AG10803 (cell line): ENCODE measurements around the gene PZP.

Source experiments
- DNase-seq: peaks from one replicate; pipeline ENCODE4 v3.0.0; 2010; ENCODE audit warnings: low read depth
- H3K4me3 ChIP-seq: 2 replicates; pipeline ENCODE4 v1.5.1; 2011; ENCODE audit warnings: mild to moderate bottlenecking, low read length, control low read depth
- CTCF ChIP-seq: conservative IDR thresholded peaks from 2 replicates; pipeline ENCODE4 v1.5.1; 2011; ENCODE audit warnings: mild to moderate bottlenecking, low read length, control low read depth, inconsistent platforms

The PZP gene

DNA sequence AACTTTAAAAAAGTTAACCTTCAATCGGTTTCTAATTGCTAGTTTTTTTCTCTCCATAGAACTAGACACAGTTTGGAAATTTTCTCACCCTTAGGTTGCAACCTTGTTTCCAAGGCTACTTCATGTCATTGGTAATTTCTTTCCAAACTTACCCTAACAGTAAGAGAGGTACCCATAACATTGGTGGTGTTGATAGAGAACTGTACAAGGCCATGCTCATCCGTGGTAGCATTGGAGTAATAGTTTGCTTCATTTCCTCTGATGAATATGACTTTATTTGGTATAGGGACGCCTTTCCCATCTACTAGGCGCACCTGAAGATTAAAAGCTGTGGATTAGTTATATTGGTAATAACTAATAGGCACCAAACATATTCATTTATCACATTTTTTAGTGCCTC lies 104.1 kb downstream of the PZP start:
- DNase-seq, result no peak
- no peak for TF ChIP-seq CTCF
- H3K4me3 ChIP-seq, result no peak overlapping the region

GRCh38 chr12:9103050-9103849 lies 104.9 kb downstream of the PZP start:
- TF ChIP-seq CTCF, result no peak
- H3K4me3 ChIP-seq, result no peak overlapping the region
- no peak for DNase-seq

DNA sequence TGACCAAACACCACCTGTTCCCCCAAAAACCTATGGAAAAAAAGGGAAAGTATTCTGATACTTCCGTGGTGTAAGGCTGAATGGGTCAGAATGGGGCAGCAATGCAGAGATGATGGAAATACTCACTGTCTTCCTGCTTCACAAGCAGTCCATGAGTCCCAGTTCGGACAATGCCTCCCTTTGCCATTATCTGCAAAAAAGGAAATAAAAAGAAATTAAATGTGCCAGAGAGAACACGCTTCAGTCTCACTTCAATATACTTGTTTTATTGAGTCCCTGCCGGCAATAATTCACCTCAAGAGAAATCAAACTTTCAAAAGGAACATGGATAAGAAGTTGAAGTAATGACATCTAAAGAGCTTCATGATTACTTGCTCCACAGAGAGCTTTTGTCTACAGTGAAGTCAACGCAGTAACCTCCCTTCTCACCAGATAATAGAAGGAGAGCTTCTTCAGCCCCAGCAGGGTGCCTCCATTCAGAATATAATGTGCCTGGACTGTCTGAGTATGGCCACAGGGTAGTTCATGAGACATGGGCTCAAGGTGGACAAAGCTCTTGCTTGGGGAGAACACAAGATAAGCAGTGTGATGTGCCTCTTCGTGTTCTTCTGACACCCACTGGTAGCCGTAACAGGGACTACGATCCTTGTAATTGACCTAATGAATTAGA lies 107.0 kb downstream of the PZP start:
- H3K4me3 ChIP-seq, result no peak overlapping the region
- DNase-seq, result no peak
- TF ChIP-seq CTCF, result no peak

GRCh38 chr12:9099552-9100190 lies 108.5 kb downstream of the PZP start:
- DNase-seq, result no peak
- no peak for TF ChIP-seq CTCF
- no peak overlapping the region for H3K4me3 ChIP-seq
